ENCODE data around the gene WTIP. TPM values are rescaled to one million over a fixed set of nuclear protein-coding genes. Genes with fewer than 3 reads are reported as not detected.

WTIP gene
- total RNA-seq, 2 donors from 2014 or later, result 45.4 to 48.6 TPM

DNA sequence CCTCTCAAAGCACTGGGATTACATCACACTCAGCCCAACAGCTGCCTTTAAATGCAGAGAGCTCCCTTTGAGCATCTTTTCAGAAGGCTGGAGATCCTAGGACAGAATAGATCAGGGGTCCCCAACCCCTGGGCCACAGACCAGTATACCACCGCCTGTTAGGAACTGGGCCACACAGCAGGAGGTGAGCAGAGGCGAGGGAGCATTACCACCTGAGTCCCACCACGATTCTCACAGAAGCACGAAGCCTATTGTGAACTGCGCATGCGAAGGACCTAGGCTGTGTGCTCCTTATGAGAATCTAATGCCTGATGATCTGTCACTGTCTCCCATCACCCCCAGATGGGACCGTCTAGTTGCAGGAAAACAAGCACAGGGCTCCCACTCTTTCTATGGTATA is 2.2 kb upstream of the WTIP start:
- Histone ChIP-seq H3K4me1 (ENCODE audit: control insufficient read depth, insufficient read depth, low read length) (peaks cover 5% of the 10 kb centered on the region), H3K27me3 (ENCODE audit: control insufficient read depth, insufficient read depth, low read length, poor library complexity, severe bottlenecking) (no peaks in the 10 kb centered on the region), H3K36me3 (ENCODE audit: control insufficient read depth, insufficient read depth, low read length) (peaks cover 3% of the 10 kb centered on the region), H3K27ac (ENCODE audit: low read depth, low read length) (no peak overlapping the region), H3K9ac (ENCODE audit: extremely low read depth, low read length, poor library complexity, severe bottlenecking) (no peak overlapping the region), H3K4me3 (ENCODE audit: low read length) (no peak overlapping the region), H3K9me3 (ENCODE audit: control insufficient read depth, low read length) (peaks cover 3% of the 10 kb centered on the region)
- H3K4me1 Mint-ChIP-seq, result peaks cover 12% of the 10 kb centered on the region
- H3K27me3 Mint-ChIP-seq (ENCODE audit: insufficient read depth), result peaks cover 7% of the 10 kb centered on the region
- peaks cover 10% of the 10 kb centered on the region for H3K36me3 Mint-ChIP-seq (ENCODE audit: low read depth)
- DNase-seq, result no peak
- 80 to 81% methylated on average over 5 to 6 of the region's 7 CpGs for WGBS, 2 experiments (ENCODE audit: insufficient coverage in 1 of 2, insufficient read length in 1 of 2)
- TF ChIP-seq, protein P1, sequence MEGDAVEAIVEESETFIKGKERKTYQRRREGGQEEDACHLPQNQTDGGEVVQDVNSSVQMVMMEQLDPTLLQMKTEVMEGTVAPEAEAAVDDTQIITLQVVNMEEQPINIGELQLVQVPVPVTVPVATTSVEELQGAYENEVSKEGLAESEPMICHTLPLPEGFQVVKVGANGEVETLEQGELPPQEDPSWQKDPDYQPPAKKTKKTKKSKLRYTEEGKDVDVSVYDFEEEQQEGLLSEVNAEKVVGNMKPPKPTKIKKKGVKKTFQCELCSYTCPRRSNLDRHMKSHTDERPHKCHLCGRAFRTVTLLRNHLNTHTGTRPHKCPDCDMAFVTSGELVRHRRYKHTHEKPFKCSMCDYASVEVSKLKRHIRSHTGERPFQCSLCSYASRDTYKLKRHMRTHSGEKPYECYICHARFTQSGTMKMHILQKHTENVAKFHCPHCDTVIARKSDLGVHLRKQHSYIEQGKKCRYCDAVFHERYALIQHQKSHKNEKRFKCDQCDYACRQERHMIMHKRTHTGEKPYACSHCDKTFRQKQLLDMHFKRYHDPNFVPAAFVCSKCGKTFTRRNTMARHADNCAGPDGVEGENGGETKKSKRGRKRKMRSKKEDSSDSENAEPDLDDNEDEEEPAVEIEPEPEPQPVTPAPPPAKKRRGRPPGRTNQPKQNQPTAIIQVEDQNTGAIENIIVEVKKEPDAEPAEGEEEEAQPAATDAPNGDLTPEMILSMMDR (conservative IDR thresholded peaks at IDR 0.05), result no peak
- H3K9me3 Mint-ChIP-seq, result peaks cover 7% of the 10 kb centered on the region
- H3K4me3 Mint-ChIP-seq, result no peak overlapping the region
- no peak overlapping the region for H3K27ac Mint-ChIP-seq

GRCh38 chr19:34480491-34480890 is 1.1 kb upstream of the WTIP start:
- Mint-ChIP-seq H3K4me3 (peak overlapping the region; percentile 53), H3K9me3 (peaks cover 7% of the 10 kb centered on the region), H3K27me3 (ENCODE audit: insufficient read depth) (peaks cover 7% of the 10 kb centered on the region), H3K36me3 (ENCODE audit: low read depth) (peaks cover 12% of the 10 kb centered on the region), H3K4me1 (peaks cover 12% of the 10 kb centered on the region), H3K27ac (peak overlapping the region; percentile 89)
- no peak for DNase-seq
- Histone ChIP-seq H3K36me3 (ENCODE audit: control insufficient read depth, insufficient read depth, low read length) (no peaks in the 10 kb centered on the region), H3K4me3 (ENCODE audit: low read length) (peak overlapping the region; percentile 75), H3K27me3 (ENCODE audit: control insufficient read depth, insufficient read depth, low read length, poor library complexity, severe bottlenecking) (no peaks in the 10 kb centered on the region), H3K9ac (ENCODE audit: extremely low read depth, low read length, poor library complexity, severe bottlenecking) (peak overlapping the region; percentile 87), H3K27ac (ENCODE audit: low read depth, low read length) (no peak overlapping the region), H3K4me1 (ENCODE audit: control insufficient read depth, insufficient read depth, low read length) (peaks cover 5% of the 10 kb centered on the region), H3K9me3 (ENCODE audit: control insufficient read depth, low read length) (peaks cover 3% of the 10 kb centered on the region)
- WGBS, 2 experiments (ENCODE audit: insufficient coverage in 1 of 2, insufficient read length in 1 of 2), result 90 to 96% methylated on average over 16 to 19 of the region's 19 CpGs
- TF ChIP-seq, protein P1 (conservative IDR thresholded peaks at IDR 0.05), result no peak

DNA sequence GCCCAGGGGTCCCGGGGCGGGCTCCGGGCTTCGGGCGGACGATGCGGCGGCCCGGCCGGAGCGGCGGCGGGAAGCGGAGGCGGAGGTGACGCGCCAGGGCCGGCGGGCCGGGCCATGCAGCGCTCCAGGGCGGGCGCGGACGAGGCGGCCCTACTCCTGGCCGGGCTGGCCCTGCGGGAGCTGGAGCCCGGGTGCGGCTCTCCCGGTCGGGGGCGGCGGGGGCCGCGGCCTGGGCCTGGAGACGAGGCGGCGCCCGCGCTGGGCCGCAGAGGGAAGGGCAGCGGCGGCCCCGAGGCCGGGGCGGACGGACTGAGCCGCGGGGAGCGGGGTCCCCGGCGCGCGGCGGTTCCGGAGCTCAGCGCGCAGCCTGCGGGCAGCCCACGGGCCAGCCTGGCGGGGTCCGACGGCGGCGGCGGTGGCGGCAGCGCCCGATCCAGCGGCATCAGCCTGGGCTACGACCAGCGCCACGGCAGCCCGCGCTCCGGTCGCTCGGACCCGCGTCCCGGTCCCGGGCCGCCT is 362 bp downstream of the WTIP start:
- peaks cover 5% of the 10 kb centered on the region for H3K4me1 ChIP-seq (ENCODE audit: control insufficient read depth, insufficient read depth, low read length)
- peaks cover 4% of the 10 kb centered on the region for H3K36me3 ChIP-seq (ENCODE audit: control insufficient read depth, insufficient read depth, low read length)
- Mint-ChIP-seq H3K4me3 (peak overlapping the region; percentile 85), H3K27ac (no peak overlapping the region), H3K9me3 (peaks cover 7% of the 10 kb centered on the region), H3K27me3 (ENCODE audit: insufficient read depth) (peaks cover 7% of the 10 kb centered on the region), H3K4me1 (peaks cover 16% of the 10 kb centered on the region), H3K36me3 (ENCODE audit: low read depth) (peaks cover 25% of the 10 kb centered on the region)
- peak overlapping the region; percentile 76 for H3K9ac ChIP-seq (ENCODE audit: extremely low read depth, low read length, poor library complexity, severe bottlenecking)
- no peak overlapping the region for H3K27ac ChIP-seq (ENCODE audit: low read depth, low read length)
- TF ChIP-seq, protein P1 (conservative IDR thresholded peaks at IDR 0.05), result no peak
- DNase-seq, result peak; percentile 74
- 0% methylated on average over 48 to 83 of the region's 84 CpGs for WGBS, 2 experiments (ENCODE audit: insufficient coverage in 1 of 2, insufficient read length in 1 of 2)
- peaks cover 3% of the 10 kb centered on the region for H3K9me3 ChIP-seq (ENCODE audit: control insufficient read depth, low read length)
- H3K4me3 ChIP-seq (ENCODE audit: low read length), result peak overlapping the region; percentile 88
- no peaks in the 10 kb centered on the region for H3K27me3 ChIP-seq (ENCODE audit: control insufficient read depth, insufficient read depth, low read length, poor library complexity, severe bottlenecking)
